ENCODE data around the gene BOC. TPM values are rescaled to one million over a fixed set of nuclear protein-coding genes. Genes with fewer than 3 reads are reported as not detected.

Gene BOC
- total and polyA plus RNA-seq, 2 of the 13 experiments (the other 11 are each of a cell fraction or from before 2014, with no cell fraction given) = 0.04 TPM; not detected in 1

DNA sequence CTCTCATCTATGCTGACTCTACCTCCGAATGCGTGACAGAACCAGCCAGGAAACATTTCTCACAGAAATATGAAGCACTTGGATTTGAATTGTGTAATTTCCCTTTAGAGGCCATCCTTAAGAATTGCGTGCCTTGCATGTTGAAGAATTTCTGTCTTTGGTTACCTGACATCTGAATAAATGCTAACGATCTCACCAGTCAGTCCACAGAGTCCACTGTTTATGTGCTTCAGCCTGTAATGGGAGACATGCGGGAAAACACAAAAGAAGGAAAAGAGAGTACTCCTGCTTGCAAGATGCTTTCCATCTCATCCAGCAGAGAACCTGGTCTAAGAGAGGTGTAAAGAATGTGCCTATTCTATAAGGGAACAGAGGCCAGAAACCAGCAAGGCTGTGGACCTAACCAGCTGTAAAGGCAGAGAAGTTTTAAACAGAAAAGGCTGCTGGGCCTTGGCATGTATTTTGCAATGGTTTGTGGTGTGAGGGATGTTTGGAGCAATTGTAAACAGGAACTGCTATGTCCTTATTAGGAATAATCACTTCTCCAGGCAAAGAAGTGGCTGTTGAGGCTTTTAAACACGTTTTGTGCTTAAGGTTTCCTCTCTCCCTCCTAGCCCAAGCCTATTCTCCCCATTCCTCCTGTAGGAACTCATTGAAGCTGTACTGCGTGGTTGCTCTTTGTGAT lies 36.4 kb upstream of the BOC start:
- H4K20me1 ChIP-seq (ENCODE audit: insufficient read depth, low read length) = no peaks in the 10 kb centered on the region
- no peaks in the 10 kb centered on the region for H3K79me2 ChIP-seq (ENCODE audit: insufficient read depth, low read length)
- BruUV-seq (replicated peaks) = no TSS peak
- intact Hi-C loops (cut with micrococcal nuclease; ENCODE audit: unreplicated experiment) = no loop called here
- H3K27me3 ChIP-seq (ENCODE audit: control insufficient read depth in 1 of 2, insufficient read depth in 2 of 2, low read length in 2 of 2) = peaks cover 0 to 2% of the 10 kb centered on the region in 2 experiments; a peak in 1 of 5 replicates
- in situ Hi-C loops (cut with HindIII; ENCODE audit: extremely low pct_ligation_motif_present, low pct_unique_long_range_greater_than_20kb) = no loop called here
- H3K9me3 ChIP-seq (ENCODE audit: low read length) = no peaks in the 10 kb centered on the region
- H3K4me3 ChIP-seq (replicated peaks in 1 of 3; ENCODE audit: insufficient read depth in 1 of 3, low read depth in 2 of 3, low read length in 3 of 3) = no peak overlapping the region
- 21% methylated on average over 7 of the region's 7 CpGs for WGBS (ENCODE audit: low lambda C conversion rate)
- FAIRE-seq (no peak), DNase-seq (ENCODE audit: low spot score) (no peak), ATAC-seq (no peak)
- H3K9ac ChIP-seq (ENCODE audit: insufficient read depth, low read depth, low read length) = no peak overlapping the region
- H2AFZ ChIP-seq (ENCODE audit: low read length) = peak overlapping the region; percentile 4
- no peaks in the 10 kb centered on the region for H3K4me1 ChIP-seq (ENCODE audit: insufficient read depth, low read length)
- no peak overlapping the region for H3K27ac ChIP-seq (ENCODE audit: extremely low read length, insufficient read depth, low read length)
- ChIA-PET POLR2A (no interaction called here), CTCF (ENCODE audit: low intra/inter-chr PET ratio, low total read pairs) (no interaction called here)
- H3K36me3 ChIP-seq (replicated peaks in 1 of 2; ENCODE audit: control insufficient read depth in 1 of 2, insufficient read depth in 2 of 2, low read length in 2 of 2) = no peaks in the 10 kb centered on the region
- H3K4me2 ChIP-seq (ENCODE audit: low read depth, low read length) = no peak overlapping the region
- TF ChIP-seq NRL (CRISPR knock-in tag; IDR thresholded peaks at IDR 0.05; ENCODE audit: borderline replicate concordance) (no peak), RARG (CRISPR knock-in tag; IDR thresholded peaks at IDR 0.05; ENCODE audit: low read depth) (no peak), FOXA1 (IDR thresholded peaks at IDR 0.05) (no peak), FOXA1 (CRISPR knock-in tag; IDR thresholded peaks at IDR 0.05) (no peak), ARID4A (CRISPR knock-in tag; IDR thresholded peaks at IDR 0.05; ENCODE audit: borderline replicate concordance) (no peak), MTF2 (CRISPR knock-in tag; IDR thresholded peaks at IDR 0.05; ENCODE audit: borderline replicate concordance) (no peak), ZNF781 (CRISPR knock-in tag; IDR thresholded peaks at IDR 0.05; ENCODE audit: borderline replicate concordance, not compliant biosample characterization) (no peak), ISL2 (CRISPR knock-in tag; IDR thresholded peaks at IDR 0.05) (no peak), ATF6 (CRISPR knock-in tag; conservative IDR thresholded peaks at IDR 0.05) (no peak), TOE1 (CRISPR knock-in tag; IDR thresholded peaks at IDR 0.05) (no peak), ZNF335 (CRISPR knock-in tag; IDR thresholded peaks at IDR 0.05) (no peak), IRX3 (CRISPR knock-in tag; IDR thresholded peaks at IDR 0.05; ENCODE audit: borderline replicate concordance, low read depth) (no peak), NCOA1 (CRISPR knock-in tag; IDR thresholded peaks at IDR 0.05) (no peak), ZNF629 (CRISPR knock-in tag; conservative IDR thresholded peaks at IDR 0.05) (no peak)
- TF ChIP-seq, protein P1, sequence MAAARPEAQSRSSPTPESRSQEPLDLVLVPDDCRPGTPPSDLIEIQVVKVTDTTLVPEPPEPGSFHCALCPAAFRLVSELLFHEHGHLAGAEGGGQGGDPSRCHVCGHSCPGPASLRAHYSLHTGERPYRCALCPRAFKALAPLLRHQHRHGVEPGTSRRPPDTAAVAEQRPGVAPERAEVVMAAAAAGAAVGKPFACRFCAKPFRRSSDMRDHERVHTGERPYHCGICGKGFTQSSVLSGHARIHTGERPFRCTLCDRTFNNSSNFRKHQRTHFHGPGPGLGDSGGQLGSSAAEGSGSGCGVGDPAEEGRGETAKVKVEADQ (CRISPR knock-in tag; IDR thresholded peaks at IDR 0.05; ENCODE audit: borderline replicate concordance) = no peak
- TF ChIP-seq, protein P2, sequence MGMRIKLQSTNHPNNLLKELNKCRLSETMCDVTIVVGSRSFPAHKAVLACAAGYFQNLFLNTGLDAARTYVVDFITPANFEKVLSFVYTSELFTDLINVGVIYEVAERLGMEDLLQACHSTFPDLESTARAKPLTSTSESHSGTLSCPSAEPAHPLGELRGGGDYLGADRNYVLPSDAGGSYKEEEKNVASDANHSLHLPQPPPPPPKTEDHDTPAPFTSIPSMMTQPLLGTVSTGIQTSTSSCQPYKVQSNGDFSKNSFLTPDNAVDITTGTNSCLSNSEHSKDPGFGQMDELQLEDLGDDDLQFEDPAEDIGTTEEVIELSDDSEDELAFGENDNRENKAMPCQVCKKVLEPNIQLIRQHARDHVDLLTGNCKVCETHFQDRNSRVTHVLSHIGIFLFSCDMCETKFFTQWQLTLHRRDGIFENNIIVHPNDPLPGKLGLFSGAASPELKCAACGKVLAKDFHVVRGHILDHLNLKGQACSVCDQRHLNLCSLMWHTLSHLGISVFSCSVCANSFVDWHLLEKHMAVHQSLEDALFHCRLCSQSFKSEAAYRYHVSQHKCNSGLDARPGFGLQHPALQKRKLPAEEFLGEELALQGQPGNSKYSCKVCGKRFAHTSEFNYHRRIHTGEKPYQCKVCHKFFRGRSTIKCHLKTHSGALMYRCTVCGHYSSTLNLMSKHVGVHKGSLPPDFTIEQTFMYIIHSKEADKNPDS (CRISPR knock-in tag; IDR thresholded peaks at IDR 0.05) = no peak

Measured in HepG2 (cell line).